Bronchial epithelial cell (primary cell): ENCODE results near the gene SOX13. TPM values are rescaled to one million over a fixed set of nuclear protein-coding genes. Genes with fewer than 3 reads are reported as not detected.

Source experiments
- DNase-seq: peaks from one replicate; pipeline ENCODE4 v3.0.0-alpha.2; 2010; ENCODE audit warnings: low read depth
- FAIRE-seq: peaks from 2 replicates; lab custom pipeline; 2011; peaks lifted over from hg19 to GRCh38; lab: Jason Lieb, UNC
- H3K27me3 ChIP-seq: 2 replicates; pipeline ENCODE4 v1.5.1; 2011; ENCODE audit warnings: low read length; ENCODE audit not compliant: control insufficient read depth, insufficient read depth
- H3K36me3 ChIP-seq: 2 replicates; pipeline ENCODE4 v1.5.1; 2011; ENCODE audit warnings: low read length; ENCODE audit not compliant: control insufficient read depth, insufficient read depth
- H3K4me3 ChIP-seq: 2 replicates; pipeline ENCODE4 v1.5.1; 2011; ENCODE audit warnings: mild to moderate bottlenecking, low read depth, low read length, control low read depth
- total RNA-seq: library from RNA; depleted of rRNA; stranded (reverse); fragments of >200 nt; gene quantifications from 2 replicates; pipeline ENCODE4 v1.2.1, GENCODE V29; 2014
- TF ChIP-seq, protein P1 (sequence below): IDR thresholded peaks from 2 replicates; pipeline ENCODE4 v1.5.1; 2011; ENCODE audit warnings: mild to moderate bottlenecking, moderate library complexity, low read length, control low read depth, inconsistent platforms; ENCODE audit not compliant: insufficient read depth, severe bottlenecking

SOX13 gene
- total RNA-seq, 1 donor from 2014 or later = 3.2 TPM

DNA sequence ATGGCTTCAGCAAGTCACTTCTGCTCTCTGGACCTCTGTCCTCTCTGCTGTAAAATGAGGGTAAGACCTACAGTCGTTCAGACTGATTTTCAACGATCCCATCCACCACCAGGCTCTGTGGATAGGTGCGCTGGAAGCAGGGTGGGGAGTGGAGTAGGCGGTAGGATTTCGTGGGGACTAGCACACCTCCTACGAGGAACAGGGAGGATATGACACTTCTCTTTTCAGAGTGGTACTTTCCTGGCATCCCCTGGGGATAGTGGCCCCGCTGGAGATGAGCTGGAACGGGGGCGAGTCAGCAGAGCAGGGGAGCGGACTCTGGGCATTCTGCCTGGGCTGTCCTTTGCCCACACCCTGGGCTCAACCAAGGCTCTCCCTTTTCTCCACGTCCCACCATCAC is 61.2 kb downstream of the SOX13 start:
- Histone ChIP-seq H3K4me3 (no peak overlapping the region), H3K36me3 (peaks cover 6% of the 10 kb centered on the region), H3K27me3 (no peaks in the 10 kb centered on the region)
- TF ChIP-seq, protein P1, sequence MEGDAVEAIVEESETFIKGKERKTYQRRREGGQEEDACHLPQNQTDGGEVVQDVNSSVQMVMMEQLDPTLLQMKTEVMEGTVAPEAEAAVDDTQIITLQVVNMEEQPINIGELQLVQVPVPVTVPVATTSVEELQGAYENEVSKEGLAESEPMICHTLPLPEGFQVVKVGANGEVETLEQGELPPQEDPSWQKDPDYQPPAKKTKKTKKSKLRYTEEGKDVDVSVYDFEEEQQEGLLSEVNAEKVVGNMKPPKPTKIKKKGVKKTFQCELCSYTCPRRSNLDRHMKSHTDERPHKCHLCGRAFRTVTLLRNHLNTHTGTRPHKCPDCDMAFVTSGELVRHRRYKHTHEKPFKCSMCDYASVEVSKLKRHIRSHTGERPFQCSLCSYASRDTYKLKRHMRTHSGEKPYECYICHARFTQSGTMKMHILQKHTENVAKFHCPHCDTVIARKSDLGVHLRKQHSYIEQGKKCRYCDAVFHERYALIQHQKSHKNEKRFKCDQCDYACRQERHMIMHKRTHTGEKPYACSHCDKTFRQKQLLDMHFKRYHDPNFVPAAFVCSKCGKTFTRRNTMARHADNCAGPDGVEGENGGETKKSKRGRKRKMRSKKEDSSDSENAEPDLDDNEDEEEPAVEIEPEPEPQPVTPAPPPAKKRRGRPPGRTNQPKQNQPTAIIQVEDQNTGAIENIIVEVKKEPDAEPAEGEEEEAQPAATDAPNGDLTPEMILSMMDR = no peak
- DNase-seq = no peak
- FAIRE-seq = no peak

DNA sequence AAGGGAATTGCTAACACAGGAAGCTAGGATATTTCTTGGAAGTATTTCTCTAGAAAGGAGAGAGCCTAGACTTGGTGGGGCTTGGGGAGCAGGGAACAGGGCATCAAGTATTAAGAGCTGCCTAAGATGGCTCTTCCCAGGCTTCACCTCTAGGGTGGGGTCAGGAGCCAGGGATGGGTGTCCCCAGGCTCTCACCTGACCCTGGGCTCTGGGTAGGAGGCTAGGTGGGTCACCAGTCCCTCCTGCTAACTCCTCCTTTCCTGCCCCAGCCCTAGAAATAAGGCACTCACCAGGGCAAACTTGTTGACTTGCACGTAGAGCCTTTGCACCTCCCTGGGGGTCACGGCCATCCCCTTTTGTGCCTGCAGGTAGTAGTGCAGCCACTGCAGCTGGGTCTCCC is 63.9 kb downstream of the SOX13 start:
- H3K36me3 ChIP-seq = peaks cover 10% of the 10 kb centered on the region

DNA sequence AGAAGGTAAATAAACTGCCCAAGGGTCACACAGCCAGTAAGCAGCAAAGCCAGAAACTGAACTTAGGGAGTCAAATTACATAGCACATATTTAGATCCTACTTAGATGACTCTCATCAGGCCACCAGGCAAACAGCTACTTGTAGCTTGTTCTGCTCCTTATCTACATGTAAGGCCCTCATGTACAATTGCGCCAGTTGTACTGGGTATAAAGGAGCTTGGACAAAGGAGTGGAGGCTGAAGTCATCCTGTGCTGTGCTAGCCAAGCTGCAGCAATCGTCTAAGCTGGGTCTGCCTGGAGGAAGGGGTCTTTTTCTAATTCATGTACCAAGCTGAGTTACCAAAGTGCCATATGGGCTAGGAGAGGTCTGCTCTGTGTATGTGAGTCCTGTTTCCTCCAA is 66.2 kb downstream of the SOX13 start:
- FAIRE-seq = no peak
- TF ChIP-seq, protein P1 = no peak
- H3K36me3 ChIP-seq = peaks cover 12% of the 10 kb centered on the region
- DNase-seq = no peak
- no peaks in the 10 kb centered on the region for H3K27me3 ChIP-seq
- H3K4me3 ChIP-seq = no peak overlapping the region

More for the DNA sequence above, 63.9 kb downstream of the SOX13 start:
- no peaks in the 10 kb centered on the region for H3K27me3 ChIP-seq
- FAIRE-seq (no peak), DNase-seq (no peak)
- no peak overlapping the region for H3K4me3 ChIP-seq
- TF ChIP-seq, protein P1 = no peak

DNA sequence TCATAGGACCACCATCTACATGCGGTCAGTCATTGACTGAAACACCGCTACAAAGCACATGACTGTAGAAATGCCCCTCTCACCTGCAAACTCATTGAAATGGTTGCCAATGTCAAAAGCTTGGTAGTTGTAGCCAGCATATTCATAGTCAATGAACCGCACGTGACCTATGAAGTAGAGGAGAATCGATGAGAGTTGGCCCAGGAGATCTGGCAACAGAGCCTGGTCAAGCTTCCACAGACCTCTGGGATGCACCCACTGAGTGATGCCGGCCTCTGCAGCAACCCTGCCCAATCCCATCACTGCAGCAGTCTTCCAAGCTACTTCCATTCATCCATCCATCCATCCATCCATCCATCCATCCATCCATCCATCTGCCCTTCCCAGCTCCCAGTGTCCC is 67.0 kb downstream of the SOX13 start:
- DNase-seq = no peak

DNA sequence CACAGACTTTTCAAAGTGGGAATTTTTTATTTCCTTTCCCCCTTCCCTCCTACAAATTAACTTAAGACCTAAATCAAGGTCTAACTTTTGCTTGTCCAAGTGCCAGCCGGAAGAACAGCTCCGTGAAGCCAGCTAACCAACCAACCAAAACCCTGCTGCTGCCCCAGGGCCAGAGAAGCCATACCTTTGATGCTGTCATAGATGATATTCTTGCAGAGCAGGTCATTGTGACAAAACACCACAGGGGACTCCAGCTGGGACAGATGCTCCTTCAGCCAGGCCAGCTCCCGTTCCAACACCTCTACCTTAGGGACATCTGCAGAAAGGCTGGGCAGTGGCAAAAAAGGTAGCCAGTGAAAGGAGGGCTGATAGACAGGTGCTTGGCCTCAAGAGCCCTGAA is 68.2 kb downstream of the SOX13 start:
- TF ChIP-seq, protein P1 = no peak
- FAIRE-seq (no peak), DNase-seq (no peak)
- Histone ChIP-seq H3K27me3 (no peaks in the 10 kb centered on the region), H3K4me3 (no peak overlapping the region), H3K36me3 (peaks cover 11% of the 10 kb centered on the region)

More for the DNA sequence above, 67.0 kb downstream of the SOX13 start:
- Histone ChIP-seq H3K27me3 (no peaks in the 10 kb centered on the region), H3K36me3 (peaks cover 7% of the 10 kb centered on the region), H3K4me3 (no peak overlapping the region)
- no peak for FAIRE-seq
- TF ChIP-seq, protein P1 = no peak
